Trophoblast cell (in vitro differentiated cells and primary cell): ENCODE results near the gene RAPGEF2.
"Not testable (repeated sequence)": the region's sequence is repeated elsewhere in the genome, so short reads cannot be mapped to it uniquely, and the experiment has no call there.

ENCODE experiments used
- DNase-seq, 2 donors: peaks; one replicate each; pipeline ENCODE4 v3.0.0-alpha.2; 2016
- H2AFZ ChIP-seq: 2 replicates; pipeline ENCODE4 v1.6.1; 2013; ENCODE audit warnings: low read length, moderate library complexity, mild to moderate bottlenecking; ENCODE audit not compliant: insufficient read depth, poor library complexity
- H2AK5ac ChIP-seq: 2 replicates; pipeline ENCODE4 v1.6.1; 2013; ENCODE audit warnings: mild to moderate bottlenecking, low read length
- H2BK120ac ChIP-seq: 2 replicates; pipeline ENCODE4 v1.6.1; 2013; ENCODE audit warnings: low read length, mild to moderate bottlenecking, moderate library complexity; ENCODE audit not compliant: insufficient read depth, poor library complexity
- H2BK12ac ChIP-seq: 2 replicates; pipeline ENCODE4 v1.6.1; 2013; ENCODE audit warnings: mild to moderate bottlenecking, low read length, moderate library complexity
- H2BK5ac ChIP-seq: 2 replicates; pipeline ENCODE4 v1.6.1; 2013; ENCODE audit warnings: low read length, low read depth, moderate library complexity, mild to moderate bottlenecking; ENCODE audit not compliant: poor library complexity
- H3K14ac ChIP-seq: 2 replicates; pipeline ENCODE4 v1.6.1; 2013; ENCODE audit warnings: mild to moderate bottlenecking, low read length
- H3K18ac ChIP-seq: 2 replicates; pipeline ENCODE4 v1.6.1; 2013; ENCODE audit warnings: mild to moderate bottlenecking, low read length
- H3K23ac ChIP-seq: 2 replicates; pipeline ENCODE4 v1.6.1; 2013; ENCODE audit warnings: low read length
- H3K27ac ChIP-seq: 2 replicates; pipeline ENCODE4 v1.5.1; 2013; ENCODE audit warnings: low read depth, mild to moderate bottlenecking, inconsistent platforms, low read length, moderate library complexity
- H3K27me3 ChIP-seq: 2 replicates; pipeline ENCODE4 v1.6.1; 2013; ENCODE audit warnings: inconsistent platforms, mild to moderate bottlenecking, low read length, moderate library complexity; ENCODE audit not compliant: insufficient read depth
- H3K36me3 ChIP-seq, 2 experiments: 1 replicate in 1 of 2; 2 replicates in 1 of 2; pipeline ENCODE4 v1.6.1; 2013; ENCODE audit warnings: low read length in 2 of 2, mild to moderate bottlenecking in 2 of 2, moderate library complexity in 1 of 2; ENCODE audit not compliant: insufficient read depth in 2 of 2, control insufficient read depth in 1 of 2
- H3K4ac ChIP-seq: 2 replicates; pipeline ENCODE4 v1.6.1; 2013; ENCODE audit warnings: low read depth, mild to moderate bottlenecking, low read length, moderate library complexity
- H3K4me1 ChIP-seq, 2 experiments: 1 replicate in 1 of 2; 2 replicates in 1 of 2; pipeline ENCODE4 v1.6.1; 2013; ENCODE audit warnings: low read length in 2 of 2, mild to moderate bottlenecking in 2 of 2, moderate library complexity in 1 of 2; ENCODE audit not compliant: insufficient read depth in 2 of 2, control insufficient read depth in 1 of 2
- H3K4me2 ChIP-seq: 2 replicates; pipeline ENCODE4 v1.6.1; 2013; ENCODE audit warnings: inconsistent platforms, mild to moderate bottlenecking, low read length, moderate library complexity
- H3K4me3 ChIP-seq: 2 replicates; pipeline ENCODE4 v1.5.1; 2013; ENCODE audit warnings: mild to moderate bottlenecking, low read depth, low read length, inconsistent platforms
- H3K79me1 ChIP-seq: one replicate; pipeline ENCODE4 v1.6.1; 2013; ENCODE audit warnings: low read length
- H3K79me2 ChIP-seq: 2 replicates; pipeline ENCODE4 v1.6.1; 2013; ENCODE audit warnings: low read length, mild to moderate bottlenecking; ENCODE audit not compliant: control insufficient read depth, insufficient read depth, poor library complexity
- H3K9ac ChIP-seq: 2 replicates; pipeline ENCODE4 v1.6.1; 2013; ENCODE audit warnings: mild to moderate bottlenecking, low read length
- H3K9me3 ChIP-seq: 2 replicates; pipeline ENCODE4 v1.6.1; 2013; ENCODE audit warnings: low read depth, mild to moderate bottlenecking, control low read depth, inconsistent platforms, low read length; ENCODE audit not compliant: insufficient read depth
- H4K12ac ChIP-seq: 2 replicates; pipeline ENCODE4 v1.6.1; 2013; ENCODE audit warnings: low read depth, mild to moderate bottlenecking, low read length, moderate library complexity
- H4K8ac ChIP-seq: 2 replicates; pipeline ENCODE4 v1.6.1; 2013; ENCODE audit warnings: low read depth, mild to moderate bottlenecking, low read length, moderate library complexity
- H4K91ac ChIP-seq: one replicate; pipeline ENCODE4 v1.6.1; 2013; ENCODE audit warnings: low read depth, mild to moderate bottlenecking, low read length, moderate library complexity
- WGBS: extraction: QIAGEN DNeasy Blood & Tissue Kit; methylation state at CpG from one replicate; pipeline ENCODE4 v1.1.7; 2013; ENCODE audit warnings: missing lambda C conversion rate; ENCODE audit not compliant: insufficient read length, insufficient coverage; ENCODE audit errors: extremely low coverage; 5-methylcytosine and 5-hydroxymethylcytosine counted together

The RAPGEF2 gene

DNA sequence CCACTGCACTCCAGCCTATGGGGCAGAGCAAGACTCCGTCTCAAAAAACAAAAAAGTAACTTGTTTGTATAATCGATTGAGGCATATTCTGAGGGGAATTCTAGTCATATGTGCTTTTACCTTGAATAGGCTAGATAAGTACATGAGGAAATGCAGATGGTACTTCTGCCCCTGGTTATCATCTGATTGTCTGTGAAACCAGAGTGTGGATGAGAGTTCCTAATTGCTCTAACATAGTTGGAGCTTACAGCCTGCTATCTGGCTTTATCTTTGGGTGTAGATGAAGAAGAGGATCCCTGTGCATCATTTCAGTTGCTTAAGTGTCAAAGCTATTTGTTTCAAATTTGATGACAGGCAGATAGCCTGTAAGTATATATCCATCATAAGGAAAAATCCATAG, 205.1 kb downstream of the RAPGEF2 start:
- Histone ChIP-seq H2BK12ac (no peak overlapping the region), H3K9ac (no peak overlapping the region), H3K4me1 (no peaks in the 10 kb centered on the region), H2BK120ac (no peak overlapping the region), H4K91ac (no peak overlapping the region), H2AK5ac (no peak overlapping the region), H3K4me2 (no peak overlapping the region), H3K79me2 (no peaks in the 10 kb centered on the region), H2AFZ (no peak overlapping the region), H3K23ac (no peak overlapping the region), H3K18ac (no peak overlapping the region), H3K36me3 (no peaks in the 10 kb centered on the region), H3K27me3 (no peaks in the 10 kb centered on the region), H3K4me3 (no peak overlapping the region), H4K8ac (no peak overlapping the region), H2BK5ac (no peak overlapping the region), H3K14ac (no peak overlapping the region), H3K79me1 (no peaks in the 10 kb centered on the region), H3K27ac (no peak overlapping the region), H3K4ac (no peak overlapping the region), H4K12ac (no peak overlapping the region), H3K9me3 (no peaks in the 10 kb centered on the region)
- WGBS, result no CpG with 5 or more reads among the region's 2 CpGs
- DNase-seq, result no peak

DNA sequence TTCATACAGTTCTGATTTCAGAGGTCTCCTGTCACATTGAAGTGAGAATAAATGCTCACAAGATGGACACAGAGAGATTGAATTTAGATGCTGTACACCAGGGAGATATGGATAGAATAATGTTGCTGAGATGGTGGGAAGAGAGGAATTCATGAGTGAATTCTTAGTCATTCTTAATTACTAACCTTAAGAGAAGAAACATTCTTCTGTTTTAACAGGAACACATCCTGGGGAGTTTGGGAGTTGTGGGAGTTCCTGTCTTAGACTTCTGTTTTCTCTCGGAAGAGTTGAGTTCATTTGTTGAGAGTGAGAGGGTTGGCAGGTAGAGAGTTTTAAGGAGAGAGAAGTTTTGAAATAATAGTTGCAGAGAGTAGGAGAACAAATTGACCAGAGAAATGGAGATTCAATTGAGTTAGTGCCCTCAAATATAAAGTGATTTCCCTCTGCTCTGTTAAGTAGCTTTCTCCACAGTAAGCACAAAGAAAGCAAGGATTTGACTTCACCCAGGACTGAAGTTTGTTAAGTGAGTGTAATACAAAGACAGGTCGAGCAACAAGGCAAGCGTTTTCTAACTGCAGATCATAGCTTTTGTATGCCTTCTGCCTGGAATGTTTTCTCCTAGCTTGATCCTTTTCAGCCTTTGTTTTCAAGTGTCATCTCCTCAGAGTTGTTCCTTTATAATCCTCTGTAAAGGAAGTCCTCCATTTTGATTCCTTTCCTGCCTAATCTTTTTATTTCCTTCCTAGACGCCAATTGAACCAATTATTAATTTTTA, 205.9 kb downstream of the RAPGEF2 start:
- no peak overlapping the region for H2AFZ ChIP-seq
- no peaks in the 10 kb centered on the region for H3K79me1 ChIP-seq
- H3K27ac ChIP-seq, result peak overlapping the region; percentile 0
- H2BK120ac ChIP-seq, result no peak overlapping the region
- no peak overlapping the region for H3K4me2 ChIP-seq
- no peak overlapping the region for H4K91ac ChIP-seq
- no CpG with 5 or more reads among the region's 4 CpGs for WGBS
- no peak overlapping the region for H3K14ac ChIP-seq
- H4K8ac ChIP-seq, result no peak overlapping the region
- H4K12ac ChIP-seq, result no peak overlapping the region
- H2BK12ac ChIP-seq, result no peak overlapping the region
- H3K18ac ChIP-seq, result no peak overlapping the region
- H2BK5ac ChIP-seq, result no peak overlapping the region
- no peaks in the 10 kb centered on the region for H3K27me3 ChIP-seq
- no peak for DNase-seq
- no peak overlapping the region for H2AK5ac ChIP-seq
- no peak overlapping the region for H3K4ac ChIP-seq
- H3K23ac ChIP-seq, result no peak overlapping the region
- H3K4me3 ChIP-seq, result no peak overlapping the region
- H3K4me1 ChIP-seq, result no peaks in the 10 kb centered on the region
- H3K9me3 ChIP-seq, result no peaks in the 10 kb centered on the region
- H3K36me3 ChIP-seq, result no peaks in the 10 kb centered on the region
- no peaks in the 10 kb centered on the region for H3K79me2 ChIP-seq
- H3K9ac ChIP-seq, result no peak overlapping the region

DNA sequence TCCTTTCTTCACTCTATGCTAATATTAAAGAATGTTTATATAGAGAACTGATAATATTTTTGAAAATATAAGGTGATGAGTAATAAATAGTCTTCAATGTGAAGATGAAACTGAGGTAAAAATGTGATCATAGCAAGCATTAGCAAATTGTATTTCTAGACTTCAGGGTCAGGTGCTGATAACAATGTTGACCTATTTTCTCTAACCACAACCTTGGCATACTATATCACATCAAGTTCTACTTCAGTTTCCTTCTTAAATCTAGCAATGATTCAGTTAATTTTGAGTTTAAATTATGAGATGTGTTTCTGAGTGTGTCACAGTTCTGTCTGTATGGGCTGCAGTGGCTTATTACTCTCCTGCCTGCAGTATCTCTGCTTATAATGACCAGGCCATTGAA, 209.4 kb downstream of the RAPGEF2 start:
- H3K9ac ChIP-seq, result no peak overlapping the region
- no peak overlapping the region for H3K4me3 ChIP-seq
- H4K12ac ChIP-seq, result no peak overlapping the region
- no peak overlapping the region for H3K4ac ChIP-seq
- H3K79me1 ChIP-seq, result no peaks in the 10 kb centered on the region
- no peaks in the 10 kb centered on the region for H3K79me2 ChIP-seq
- no peak overlapping the region for H2AFZ ChIP-seq
- no peak overlapping the region for H3K18ac ChIP-seq
- H3K4me2 ChIP-seq, result no peak overlapping the region
- H3K36me3 ChIP-seq, result peaks cover 3 to 6% of the 10 kb centered on the region in 2 experiments
- no peaks in the 10 kb centered on the region for H3K4me1 ChIP-seq
- no peak overlapping the region for H4K8ac ChIP-seq
- H3K27me3 ChIP-seq, result no peaks in the 10 kb centered on the region
- no peak for DNase-seq
- no peak overlapping the region for H3K14ac ChIP-seq
- no peak overlapping the region for H3K27ac ChIP-seq
- H3K23ac ChIP-seq, result no peak overlapping the region
- no peaks in the 10 kb centered on the region for H3K9me3 ChIP-seq
- H2AK5ac ChIP-seq, result no peak overlapping the region
- H2BK5ac ChIP-seq, result no peak overlapping the region
- H2BK120ac ChIP-seq, result no peak overlapping the region
- H2BK12ac ChIP-seq, result no peak overlapping the region
- H4K91ac ChIP-seq, result no peak overlapping the region

- H3K4me1 ChIP-seq, H3K9me3 ChIP-seq, H3K79me2 ChIP-seq, H2BK120ac ChIP-seq, H2AK5ac ChIP-seq, H3K4me3 ChIP-seq, H3K14ac ChIP-seq, H2BK12ac ChIP-seq, H3K23ac ChIP-seq, H4K12ac ChIP-seq, H3K79me1 ChIP-seq, H3K36me3 ChIP-seq, H3K9ac ChIP-seq, H2AFZ ChIP-seq, H3K27ac ChIP-seq, H3K4me2 ChIP-seq, H3K18ac ChIP-seq, H4K8ac ChIP-seq, H3K27me3 ChIP-seq, H3K4ac ChIP-seq, H4K91ac ChIP-seq, H2BK5ac ChIP-seq: not testable (repeated sequence)
- WGBS, result no CpG with 5 or more reads among the region's 12 CpGs
- DNase-seq, result peak; percentile 37 to 49
Observed at GRCh38 chr4:159315879-159316278, 213.0 kb downstream of the RAPGEF2 start.
